HG03135 (cell line): ENCODE data around the gene WDR93.

Experiments
- ATAC-seq: cut with Tn5 transposase; IDR thresholded peaks from one replicate; pipeline ENCODE4 v1.9.1; 2021; ENCODE audit warnings: mild to moderate bottlenecking, moderate library complexity; ENCODE audit not compliant: unreplicated experiment

The WDR93 gene

DNA sequence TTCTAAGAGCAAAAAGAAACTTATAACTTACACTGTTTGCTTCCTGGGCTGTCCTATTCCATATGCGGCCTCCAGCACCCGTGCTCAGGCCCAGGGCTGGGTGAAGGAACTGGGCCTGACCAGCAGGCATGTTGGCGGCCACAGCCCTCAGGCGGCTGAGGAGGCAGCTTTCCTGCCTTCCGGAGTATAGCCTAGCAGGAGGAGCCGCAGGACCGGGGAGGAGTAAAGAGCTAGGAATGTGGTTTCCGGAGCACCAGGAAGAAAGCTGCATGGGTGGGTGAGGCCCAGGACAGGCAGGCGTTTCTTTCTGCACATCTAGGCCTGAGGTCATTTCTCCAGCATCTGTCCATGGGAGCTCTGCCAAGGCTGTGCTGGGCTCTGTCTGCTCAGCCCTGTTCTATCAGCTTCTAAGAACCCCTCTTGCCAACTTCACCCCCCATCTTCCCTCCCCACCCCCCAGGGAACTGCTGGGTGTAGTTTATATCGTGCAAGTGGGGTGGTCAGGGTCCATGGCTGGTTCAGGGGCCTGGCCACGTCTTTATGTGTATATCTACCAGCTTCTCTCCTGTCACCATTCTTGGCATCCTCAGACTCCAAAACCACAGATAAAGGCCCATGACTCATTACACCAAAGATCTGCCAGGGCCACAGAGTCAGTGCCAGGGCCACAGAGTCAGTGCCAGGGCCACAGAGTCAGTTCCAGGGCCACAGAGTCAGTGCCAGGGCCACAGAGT, 27.6 kb upstream of the WDR93 start:
- ATAC-seq = no peak

DNA sequence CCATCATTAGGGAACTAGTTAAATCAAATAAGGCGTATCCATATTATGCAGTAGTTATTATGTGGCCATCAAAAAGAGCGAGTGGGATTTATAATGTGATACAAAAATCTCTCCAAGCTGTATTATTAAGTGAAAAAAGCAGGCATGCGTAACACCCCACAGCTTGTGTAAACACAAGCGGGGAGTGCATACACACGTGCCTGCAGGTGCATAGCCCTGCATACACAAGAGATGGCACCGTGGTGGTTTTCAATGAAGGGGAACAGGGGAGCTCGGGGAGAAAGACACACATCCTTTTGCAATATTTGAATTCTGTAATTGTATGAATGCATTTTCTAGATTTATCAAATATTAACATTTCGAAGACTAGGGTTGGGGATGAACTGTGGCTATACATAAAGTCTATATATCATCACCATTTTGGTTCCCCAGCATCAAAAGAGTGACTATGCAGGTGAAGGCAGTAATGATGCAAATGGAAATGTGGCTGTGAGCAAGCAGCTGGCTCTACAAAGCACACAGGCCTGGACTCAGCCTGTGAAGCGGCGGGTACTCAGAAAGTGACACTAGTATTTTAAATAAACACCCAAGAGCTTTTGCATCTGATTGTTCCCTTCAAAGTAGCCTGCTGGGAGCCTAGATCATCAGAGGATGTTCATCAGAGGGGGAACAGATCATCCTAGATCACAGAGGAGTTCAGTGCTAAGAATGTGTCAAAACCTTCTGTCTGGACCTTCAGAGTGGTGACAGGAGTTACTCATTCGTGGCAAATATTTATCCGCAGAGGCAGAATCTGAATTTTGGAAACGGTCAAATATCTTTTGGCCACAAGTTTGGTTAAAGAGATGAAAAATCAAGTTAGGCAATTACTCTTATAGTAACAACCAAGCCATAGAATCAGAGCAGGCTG, 25.9 kb upstream of the WDR93 start:
- ATAC-seq = no peak

DNA sequence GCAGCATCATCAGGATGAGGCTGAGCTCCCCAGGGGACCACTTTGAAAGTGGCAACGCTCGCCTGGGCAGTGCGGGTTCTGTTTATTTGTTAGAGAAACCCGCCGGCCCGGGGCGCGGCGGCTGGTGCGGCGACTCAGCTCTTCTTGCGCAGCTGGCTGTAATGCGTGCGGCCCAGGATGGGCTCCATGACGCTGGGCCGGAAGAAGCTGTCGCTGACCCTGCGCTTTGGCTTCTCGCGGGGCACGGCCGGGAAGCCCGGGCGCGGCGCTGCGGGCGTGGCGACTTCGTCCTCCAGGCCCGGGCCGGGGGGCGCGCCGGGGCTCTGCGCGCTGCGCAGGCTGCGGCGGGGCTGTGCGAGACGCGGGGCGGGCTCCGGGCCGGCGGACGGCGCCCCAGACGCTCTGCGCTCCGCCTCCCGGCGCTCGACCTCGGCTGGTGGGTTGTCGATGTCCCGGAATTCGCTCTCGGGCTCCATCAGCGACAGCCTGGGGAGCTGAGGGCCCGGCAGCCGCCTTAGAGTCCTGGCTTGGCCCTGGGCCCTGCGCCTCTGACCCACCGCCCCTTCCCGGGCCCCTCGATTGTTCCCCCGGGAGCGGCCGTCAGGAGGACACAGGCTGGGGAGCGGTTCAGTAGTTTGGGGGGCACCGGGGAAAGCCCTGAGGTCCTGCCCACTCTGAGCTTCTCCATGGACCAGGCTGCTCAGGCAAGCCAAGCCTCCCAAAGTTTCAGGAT, 25.0 kb upstream of the WDR93 start:
- no peak for ATAC-seq

DNA sequence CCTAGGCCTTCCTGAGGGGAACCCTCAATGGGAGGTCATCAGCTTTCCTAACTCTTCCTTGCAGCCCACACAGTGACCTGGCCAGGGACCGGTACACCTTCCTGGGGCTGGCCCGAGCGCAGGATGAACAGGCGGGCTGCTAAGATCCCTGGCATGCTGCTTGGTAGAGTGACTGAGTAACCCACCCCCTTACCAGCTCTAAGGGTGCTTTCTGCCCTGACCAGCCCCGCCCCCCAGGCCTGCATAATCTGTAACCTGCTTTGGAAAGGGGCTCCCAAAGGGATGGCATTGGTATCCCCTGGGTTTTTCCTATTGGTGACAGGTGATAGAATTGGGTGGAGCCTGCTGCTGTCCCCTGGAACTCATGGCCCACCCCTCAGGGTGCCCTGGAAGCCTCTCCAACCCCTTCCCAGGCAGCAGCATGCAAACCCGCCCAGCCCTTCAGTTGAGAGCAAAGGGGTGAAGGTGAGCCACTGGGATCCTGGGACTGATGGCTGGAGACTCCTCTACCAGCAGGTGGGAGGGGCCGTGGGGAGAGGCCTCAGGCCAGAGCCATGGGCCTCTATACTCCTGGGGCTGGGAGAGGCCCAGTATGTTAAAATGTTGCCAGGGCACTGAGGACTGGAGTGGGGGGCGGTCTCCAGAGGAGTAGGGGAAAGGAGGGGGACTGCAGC, 24.3 kb upstream of the WDR93 start:
- ATAC-seq = no peak

DNA sequence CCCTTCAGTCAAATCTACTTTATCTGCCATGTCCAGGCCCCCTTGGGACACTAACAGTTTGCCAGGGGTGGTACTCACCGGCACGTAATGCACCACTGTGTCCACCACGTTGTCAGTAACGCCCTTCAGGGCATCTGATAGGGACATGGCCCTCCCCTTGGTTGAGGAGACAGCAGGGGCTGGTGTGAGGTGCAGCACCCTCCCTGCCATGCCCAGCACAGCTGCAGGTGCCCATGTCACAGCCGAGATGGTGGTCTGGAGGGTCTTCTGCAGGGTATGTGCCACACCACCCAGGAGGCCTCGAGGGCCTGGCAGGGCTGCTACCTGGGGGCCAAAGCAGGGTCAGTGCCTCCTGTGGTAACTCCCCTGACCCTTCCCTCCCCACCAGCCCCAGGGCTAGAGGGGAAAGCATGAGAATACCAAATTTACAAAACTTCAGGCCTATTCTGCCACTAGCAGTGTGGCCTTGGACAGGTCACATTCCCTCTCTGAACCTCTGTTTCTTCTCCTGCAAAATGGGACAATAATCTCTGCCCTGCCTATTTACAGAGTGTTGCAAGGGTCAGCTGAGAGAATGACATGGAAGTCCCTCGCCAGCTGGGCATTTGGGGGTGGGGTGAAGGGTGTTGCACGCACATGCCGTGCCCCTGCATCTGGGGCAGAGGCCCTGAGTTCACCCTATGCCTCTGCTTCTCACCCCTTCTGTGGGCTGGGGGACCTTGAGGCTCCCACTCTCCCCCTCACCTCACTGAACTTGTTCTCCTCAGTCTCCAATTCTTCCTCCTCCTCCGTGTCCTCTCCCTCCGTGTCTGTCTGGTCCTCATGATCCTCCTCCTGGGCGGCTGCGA, 23.5 kb upstream of the WDR93 start:
- no peak for ATAC-seq

DNA sequence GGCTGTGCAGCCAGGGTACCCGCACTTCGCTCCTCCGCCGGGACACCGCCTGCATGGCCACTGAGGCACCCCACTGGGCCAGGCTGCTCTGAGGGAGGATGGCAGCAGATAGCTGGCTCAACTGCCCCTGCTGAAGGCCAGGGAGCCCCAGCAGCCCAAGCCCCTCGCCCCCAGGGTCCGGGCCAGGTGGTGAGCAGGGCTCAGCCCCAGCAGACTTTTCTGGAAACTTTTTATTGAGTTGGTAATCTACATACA, 23.0 kb upstream of the WDR93 start:
- ATAC-seq = no peak

DNA sequence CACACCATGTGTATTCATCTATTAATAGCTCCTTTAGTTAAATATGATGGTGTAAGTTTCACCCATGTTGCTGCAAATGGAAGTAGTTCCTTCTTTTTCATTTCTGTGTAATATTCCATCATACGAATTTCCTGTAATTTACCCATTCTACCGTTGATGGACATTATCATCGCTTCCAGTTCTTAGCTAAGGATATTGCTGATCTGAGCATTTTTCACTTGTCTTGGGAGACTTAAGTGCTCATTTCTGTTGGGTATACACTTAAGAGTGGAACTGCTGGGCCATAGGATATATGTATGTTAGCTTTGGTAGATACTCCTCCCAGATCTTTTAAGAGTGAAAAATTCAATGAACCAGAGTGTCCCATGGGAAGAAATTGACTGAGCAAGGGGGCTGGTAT, 22.4 kb upstream of the WDR93 start:
- no peak for ATAC-seq

DNA sequence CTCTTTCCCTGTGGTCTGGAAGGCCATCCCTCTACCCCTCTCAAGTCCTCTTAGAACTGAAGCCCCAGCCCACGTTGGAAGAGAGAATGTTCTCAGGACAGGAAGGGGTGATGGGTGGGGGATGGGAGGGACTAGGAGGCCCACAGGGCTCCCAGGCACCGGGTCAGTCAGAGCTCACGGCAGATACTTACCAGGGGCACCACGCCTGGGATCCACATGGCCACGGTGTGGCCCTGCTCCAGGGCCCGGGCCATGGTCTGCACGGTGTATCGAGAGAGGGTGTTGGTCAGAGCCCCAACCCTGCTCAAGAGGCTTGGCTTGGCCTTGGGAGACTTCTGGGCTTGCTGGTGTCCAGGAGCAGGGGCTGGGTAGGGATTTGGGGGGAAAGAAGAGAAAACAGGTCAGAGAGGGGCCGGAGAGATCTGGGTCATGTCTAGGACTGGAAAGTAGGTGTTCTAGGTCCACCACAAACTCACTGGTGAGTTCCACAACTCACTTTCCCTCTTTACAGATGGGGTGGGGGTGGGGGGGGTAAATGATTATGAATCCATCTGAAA, 21.2 kb upstream of the WDR93 start:
- no peak for ATAC-seq

DNA sequence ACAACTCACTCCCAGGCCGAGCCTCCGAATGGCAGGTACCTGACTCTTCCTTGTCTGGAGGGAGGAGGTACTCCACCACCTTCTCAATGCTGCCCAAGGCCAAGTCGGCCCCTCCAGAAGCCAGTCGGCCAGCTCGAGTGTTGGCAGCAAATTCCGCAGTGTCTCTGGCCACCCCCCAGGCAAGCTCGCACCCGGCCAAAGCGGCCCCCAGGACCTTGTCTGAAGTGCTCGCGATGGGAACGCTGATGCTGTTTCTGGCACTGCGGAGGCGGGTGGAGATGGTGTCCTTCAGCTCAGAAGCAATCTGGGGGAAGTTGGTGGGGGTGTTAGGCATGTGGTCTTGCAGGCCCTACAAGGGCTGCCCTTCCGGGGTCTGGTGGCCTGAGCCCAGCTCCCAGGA, 20.7 kb upstream of the WDR93 start:
- no peak for ATAC-seq

DNA sequence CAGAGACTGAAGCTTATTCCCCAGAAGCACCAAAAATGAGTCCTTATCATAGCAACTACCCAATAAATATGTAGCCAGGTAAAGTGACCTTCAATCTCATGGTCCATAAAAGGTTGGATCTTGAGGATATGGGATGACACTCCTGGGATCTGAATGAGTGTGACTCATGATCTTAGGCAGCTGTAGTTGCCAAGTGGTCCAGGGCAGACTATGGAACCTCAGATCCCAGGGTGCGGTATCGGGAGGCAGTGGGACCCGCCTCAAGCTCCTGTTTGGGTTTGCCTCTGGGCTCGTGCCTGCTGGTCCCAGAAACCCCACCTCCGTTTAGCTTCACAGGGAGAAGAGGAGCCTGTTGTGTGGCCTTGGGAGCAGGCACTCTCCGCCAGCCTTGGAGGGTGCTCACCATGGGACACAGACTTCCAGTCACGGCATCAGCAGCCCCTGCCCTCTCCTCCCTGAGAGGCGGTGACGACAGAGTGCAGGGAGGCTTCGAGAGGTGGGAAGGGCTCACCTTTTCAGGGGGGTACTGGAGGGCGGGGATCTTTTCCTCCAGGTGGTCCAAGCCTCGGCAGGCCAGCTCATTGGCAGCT, 19.5 kb upstream of the WDR93 start:
- no peak for ATAC-seq

DNA sequence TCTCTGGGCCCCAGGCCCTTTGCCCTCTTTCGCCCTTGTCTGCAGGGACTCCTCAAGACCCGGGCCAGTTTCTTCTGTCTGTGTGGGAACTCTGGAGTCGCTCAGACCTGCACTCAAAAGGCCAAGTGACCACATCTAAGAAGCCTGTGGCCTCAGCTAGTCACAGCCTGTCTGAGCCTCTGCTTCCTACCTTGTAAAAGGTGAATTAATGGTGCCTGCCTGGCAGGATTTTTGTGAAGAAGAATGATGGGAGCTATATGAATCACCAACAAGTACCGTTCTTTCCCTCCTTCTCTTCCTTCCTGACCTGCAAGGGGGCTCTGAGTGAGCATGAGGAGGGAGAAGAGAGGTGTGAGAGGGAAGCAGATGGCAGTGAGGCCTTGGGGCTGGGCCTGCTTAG, 18.9 kb upstream of the WDR93 start:
- ATAC-seq = no peak

DNA sequence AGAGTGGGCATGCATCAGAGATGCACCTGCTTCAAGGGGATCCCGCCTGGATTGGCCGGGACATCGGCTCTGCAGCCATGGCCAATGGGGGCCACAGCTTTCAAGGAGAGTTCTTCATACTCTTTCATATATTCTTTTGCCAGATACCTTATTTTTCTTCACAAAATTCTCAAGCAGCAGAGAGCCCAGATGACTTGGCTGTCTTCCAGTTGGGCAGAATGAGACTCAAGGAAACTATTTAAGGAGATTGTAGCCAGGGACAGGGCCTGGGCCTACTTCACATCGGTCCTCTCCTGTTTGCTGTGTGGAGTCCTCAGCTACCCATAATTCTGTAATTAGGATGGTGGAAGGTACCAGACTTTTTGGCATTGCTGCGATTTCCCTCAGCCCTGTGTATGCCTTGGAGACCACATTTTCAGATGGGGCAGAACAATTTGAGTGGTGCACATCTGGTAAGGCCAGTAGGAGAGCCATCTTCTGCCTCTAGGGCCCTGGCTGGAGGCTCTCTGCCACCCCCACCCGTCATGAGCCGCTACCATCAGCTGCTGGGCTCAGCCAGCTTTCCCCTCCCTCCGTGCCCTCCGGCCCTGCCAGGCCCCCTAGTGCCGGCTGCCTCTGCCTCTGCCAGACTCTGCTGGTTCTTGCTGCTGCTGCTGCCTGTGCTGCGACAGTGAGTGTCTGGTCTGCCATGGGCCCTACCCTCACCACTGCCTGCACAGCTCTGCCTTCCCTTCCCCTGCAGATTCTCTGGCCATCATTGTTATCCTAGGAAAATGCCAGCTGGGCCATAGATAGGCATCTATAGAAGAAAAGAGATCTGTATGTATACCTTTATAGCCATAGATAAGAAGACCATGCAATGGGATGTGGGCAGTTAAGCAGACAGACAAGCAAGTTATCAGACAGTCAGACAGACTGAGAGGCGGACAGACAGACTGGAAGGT, 18.1 kb upstream of the WDR93 start:
- ATAC-seq = no peak

DNA sequence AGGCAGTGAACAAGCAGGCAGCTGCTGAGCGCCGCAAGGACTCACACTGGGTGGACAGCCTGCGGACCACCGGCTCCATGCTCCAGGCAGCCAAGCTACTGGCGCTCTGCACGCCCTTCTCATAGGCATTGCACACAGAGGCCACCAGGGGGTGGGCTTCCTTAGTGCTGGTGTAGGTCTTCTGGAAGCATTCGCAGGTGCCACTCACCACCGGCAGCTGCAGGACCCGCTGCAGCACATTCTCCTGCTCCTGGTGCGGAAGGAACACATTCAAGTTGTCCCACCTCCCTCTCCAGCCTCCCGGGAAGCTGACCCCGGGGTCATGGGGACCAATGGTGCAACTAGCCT, 17.5 kb upstream of the WDR93 start:
- no peak for ATAC-seq

DNA sequence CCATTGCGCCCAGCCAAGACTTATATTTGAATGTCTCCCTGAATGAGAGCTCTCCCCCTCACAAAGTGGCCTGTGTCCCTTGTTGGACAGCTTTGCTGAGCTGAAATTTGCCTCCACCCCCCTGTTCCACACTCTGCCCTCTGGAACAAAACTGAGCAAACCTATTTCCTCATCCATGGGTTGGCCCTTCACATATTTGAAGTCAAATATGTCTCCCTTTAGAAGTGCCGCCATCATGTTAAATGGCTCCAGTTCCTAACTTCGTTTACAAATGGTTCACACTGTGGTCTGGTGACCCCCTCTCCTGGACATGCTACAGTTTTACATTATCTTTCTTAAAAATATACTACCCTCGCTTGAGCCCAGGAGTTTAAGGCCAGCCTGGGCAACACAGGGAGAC, 16.1 kb upstream of the WDR93 start:
- ATAC-seq = no peak

DNA sequence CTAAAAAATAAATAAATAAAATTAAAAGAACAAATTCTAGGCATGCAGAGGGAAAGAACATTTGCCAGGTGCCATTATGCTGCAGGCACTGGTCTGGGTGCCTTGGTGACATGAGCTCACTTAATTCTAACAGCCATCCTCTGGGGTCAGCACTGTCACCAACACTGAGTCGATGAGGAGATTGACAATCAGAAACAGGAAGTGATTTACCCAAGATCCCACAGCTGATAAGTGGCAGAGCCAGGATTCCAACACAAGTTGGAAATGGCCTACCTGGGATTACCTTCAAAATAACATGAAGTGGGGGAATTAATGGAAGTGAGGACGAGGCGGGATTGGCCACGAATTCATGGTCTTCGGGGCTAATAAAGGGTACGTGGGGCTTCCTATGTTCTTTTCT, 15.0 kb upstream of the WDR93 start:
- ATAC-seq = no peak

DNA sequence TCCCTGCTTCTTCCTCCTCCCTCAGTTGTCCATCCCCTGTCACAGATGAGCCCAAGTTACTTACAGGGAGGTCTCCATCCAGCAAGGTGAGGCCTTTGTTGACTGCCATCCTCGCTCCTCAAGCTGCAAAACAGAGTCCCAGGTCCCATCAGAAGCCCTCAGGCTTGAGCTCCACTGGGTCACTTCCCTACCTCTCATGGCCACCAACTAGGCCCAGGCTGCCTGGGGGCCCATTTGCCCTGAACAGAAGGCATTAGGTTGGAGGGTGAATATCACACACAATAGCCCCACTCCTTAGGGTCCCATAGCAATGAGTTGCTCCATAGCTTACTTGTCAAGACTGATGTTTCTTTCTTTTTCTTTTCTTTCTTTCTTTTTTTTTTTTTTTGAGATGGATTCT, 13.2 kb upstream of the WDR93 start:
- ATAC-seq = no peak

DNA sequence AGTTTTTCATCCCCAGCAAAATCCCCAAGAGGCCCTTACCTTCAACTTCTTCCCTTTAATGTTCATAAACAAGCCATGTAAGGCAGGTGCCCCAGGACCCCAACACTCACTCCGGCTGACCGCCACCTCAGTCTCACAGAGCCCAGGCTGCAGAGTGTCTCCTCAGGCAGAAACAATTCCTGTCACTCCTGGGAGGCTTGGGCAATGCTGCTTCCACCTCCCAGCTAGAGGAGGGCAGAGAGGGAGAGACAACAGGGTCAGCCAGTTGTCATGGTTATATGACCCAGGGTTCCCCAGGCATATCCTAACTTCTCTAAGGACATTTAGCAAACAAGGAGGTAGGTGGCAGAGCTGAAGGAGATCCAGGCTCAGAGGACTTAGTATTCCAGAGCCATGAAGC, 11.4 kb upstream of the WDR93 start, which contains the start of gene PLIN1:
Gene PLIN1, minus strand, starts transcription at position 156 of the 400 bp plus-strand sequence. CDS start 1,878 bp downstream, outside the sequence.
- ATAC-seq = no peak

DNA sequence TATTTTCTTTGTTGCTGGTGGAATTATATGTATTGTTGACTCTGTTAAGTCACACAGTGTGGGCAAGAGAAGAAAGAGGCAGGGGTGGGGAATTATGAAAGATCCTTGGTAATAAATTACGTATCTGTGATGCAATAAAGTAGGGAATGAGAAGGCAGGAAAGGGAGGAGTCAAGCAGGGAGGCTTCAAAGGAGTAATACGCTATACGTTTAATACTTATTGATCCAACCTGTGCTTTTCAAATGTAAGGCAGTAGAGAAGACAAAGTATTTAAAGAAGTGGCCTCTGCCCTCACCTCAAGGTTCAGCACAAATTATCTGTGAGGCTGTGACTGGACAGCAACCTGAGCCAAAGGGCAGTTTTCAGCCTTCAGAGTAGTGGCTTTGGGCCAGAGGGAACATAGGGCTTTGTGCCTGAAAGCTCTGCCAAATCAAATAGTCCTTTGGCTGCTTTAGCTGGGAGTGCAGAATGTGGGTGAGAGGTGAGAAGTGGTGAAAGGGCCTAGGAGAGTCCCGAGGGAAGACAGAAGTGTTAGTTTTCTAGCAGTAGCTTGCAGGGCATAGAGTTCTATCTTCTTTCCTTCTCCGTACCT, 10.2 kb upstream of the WDR93 start:
- ATAC-seq = no peak
